NB4 (cell line): ENCODE measurements around the gene GTF2H4.

ENCODE experiments used
- MYC ChIP-seq: IDR thresholded peaks from 2 replicates; pipeline ENCODE4 v1.6.1; 2011; ENCODE audit warnings: low read depth, low read length
- POLR2A ChIP-seq: IDR thresholded peaks from 2 replicates; pipeline ENCODE4 v1.6.1; 2011; ENCODE audit warnings: mild to moderate bottlenecking; ENCODE audit not compliant: insufficient read length; ENCODE audit errors: extremely low read depth
- TF ChIP-seq, protein P1 (sequence below): IDR thresholded peaks from one replicate; pipeline ENCODE4 v1.5.1; 2012; ENCODE audit warnings: low read depth, low read length

DNA sequence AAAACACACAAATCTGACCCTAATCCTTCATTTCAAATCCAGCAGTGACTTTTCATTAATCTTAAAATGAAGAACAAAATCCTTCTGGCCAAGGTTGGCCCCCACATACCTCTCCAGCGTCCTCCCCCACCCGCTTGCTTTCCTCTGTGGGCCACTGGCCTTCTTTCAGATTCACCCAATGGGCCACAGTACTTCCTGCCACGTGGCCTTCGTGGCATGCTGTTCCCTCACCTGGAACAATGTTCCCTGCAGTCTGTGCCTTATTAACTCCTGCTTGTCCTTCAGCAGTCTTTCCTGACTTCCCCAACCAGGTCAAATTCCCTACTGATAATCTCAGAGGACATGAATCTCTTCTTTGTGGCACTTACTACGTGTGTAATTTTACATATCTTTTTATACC lies 5.3 kb upstream of the GTF2H4 start:
- TF ChIP-seq, protein P1, sequence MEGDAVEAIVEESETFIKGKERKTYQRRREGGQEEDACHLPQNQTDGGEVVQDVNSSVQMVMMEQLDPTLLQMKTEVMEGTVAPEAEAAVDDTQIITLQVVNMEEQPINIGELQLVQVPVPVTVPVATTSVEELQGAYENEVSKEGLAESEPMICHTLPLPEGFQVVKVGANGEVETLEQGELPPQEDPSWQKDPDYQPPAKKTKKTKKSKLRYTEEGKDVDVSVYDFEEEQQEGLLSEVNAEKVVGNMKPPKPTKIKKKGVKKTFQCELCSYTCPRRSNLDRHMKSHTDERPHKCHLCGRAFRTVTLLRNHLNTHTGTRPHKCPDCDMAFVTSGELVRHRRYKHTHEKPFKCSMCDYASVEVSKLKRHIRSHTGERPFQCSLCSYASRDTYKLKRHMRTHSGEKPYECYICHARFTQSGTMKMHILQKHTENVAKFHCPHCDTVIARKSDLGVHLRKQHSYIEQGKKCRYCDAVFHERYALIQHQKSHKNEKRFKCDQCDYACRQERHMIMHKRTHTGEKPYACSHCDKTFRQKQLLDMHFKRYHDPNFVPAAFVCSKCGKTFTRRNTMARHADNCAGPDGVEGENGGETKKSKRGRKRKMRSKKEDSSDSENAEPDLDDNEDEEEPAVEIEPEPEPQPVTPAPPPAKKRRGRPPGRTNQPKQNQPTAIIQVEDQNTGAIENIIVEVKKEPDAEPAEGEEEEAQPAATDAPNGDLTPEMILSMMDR: no peak
- no peak for TF ChIP-seq POLR2A
- TF ChIP-seq MYC: no peak
